Mammary epithelial cell (primary cell): ENCODE measurements around the gene TEX19.

Source experiments
- CTCF ChIP-seq, 2 donors: IDR thresholded peaks in 1 of 2; conservative IDR thresholded peaks in 1 of 2; 2 replicates each; pipeline ENCODE4 v1.5.1; 2011 to 2012; ENCODE audit warnings: inconsistent platforms in 2 of 2, low read length in 2 of 2, mild to moderate bottlenecking in 2 of 2, control low read depth in 1 of 2, low read depth in 1 of 2; ENCODE audit not compliant: insufficient read depth in 1 of 2; ENCODE audit errors: extremely low read depth in 1 of 2
- EZH2 ChIP-seq: IDR thresholded peaks from 2 replicates; pipeline ENCODE4 v1.6.1; 2012; ENCODE audit warnings: low read length, inconsistent platforms, borderline replicate concordance

GRCh38 chr17:82388922-82389283 lies 29.9 kb downstream of the TEX19 start:
- TF ChIP-seq CTCF (conservative IDR thresholded peaks at IDR 0.05 in 1 of 2, IDR thresholded peaks at IDR 0.05 in 1 of 2; ENCODE audit: extremely low read depth in 1 of 2, insufficient read depth in 1 of 2, low read depth in 1 of 2, low read length in 2 of 2): no peak
- TF ChIP-seq EZH2: no peak
